Measurements from ENCODE around the gene PIK3AP1. TPM values are rescaled to one million over a fixed set of nuclear protein-coding genes. Genes with fewer than 3 reads are reported as not detected.

The PIK3AP1 gene
- polyA plus RNA-seq, 2 of the 4 experiments (the other 2 are of a cell fraction): 1.6 to 3.2 TPM

- H3K4me1 ChIP-seq: no peaks in the 10 kb centered on the region
- H3K9me3 ChIP-seq: no peaks in the 10 kb centered on the region
- H3K27ac ChIP-seq: no peak overlapping the region
- 64% methylated on average over 1 of the region's 1 CpG for WGBS (ENCODE audit: missing lambda C conversion rate)
- ChIA-PET CTCF (interaction anchor here (0.8 to 3.0 kb wide), 2 partner anchors 64 to 492 kb away, joined by 4 to 12 read pairs; no protein-coding TSS in a partner anchor), POLR2A (no interaction called here)
- FAIRE-seq: no peak
- H3K4me2 ChIP-seq: no peak overlapping the region
- no peak for DNase-seq (ENCODE audit: low read depth in 1 of 2, low spot score in 1 of 2)
- no peak overlapping the region for H3K4me3 ChIP-seq
- no peak for ATAC-seq
- TF ChIP-seq HOXA7 (CRISPR knock-in tag; IDR thresholded peaks at IDR 0.05) (no peak), E2F6 (IDR thresholded peaks at IDR 0.05; ENCODE audit: borderline replicate concordance, low read depth) (no peak), EHMT2 (IDR thresholded peaks at IDR 0.05; ENCODE audit: low read depth) (no peak), EHF (CRISPR knock-in tag; IDR thresholded peaks at IDR 0.05) (no peak), CHD4 (IDR thresholded peaks at IDR 0.05; ENCODE audit: borderline replicate concordance) (no peak), NFE2L2 (conservative IDR thresholded peaks at IDR 0.05; ENCODE audit: low read length) (no peak), TFCP2L1 (CRISPR knock-in tag; IDR thresholded peaks at IDR 0.05) (no peak), ZC3H11A (IDR thresholded peaks at IDR 0.05) (no peak), HOXB13 (CRISPR knock-in tag; IDR thresholded peaks at IDR 0.05; ENCODE audit: low read depth) (no peak), HES2 (IDR thresholded peaks at IDR 0.05) (no peak), RNF2 (IDR thresholded peaks at IDR 0.05; ENCODE audit: borderline replicate concordance, low read depth) (no peak), BHLHE40 (IDR thresholded peaks at IDR 0.05; ENCODE audit: low read depth, low read length) (no peak), CTCF (IDR thresholded peaks at IDR 0.05) (no peak)
Measured at GRCh38 chr10:96705134-96705533, 15.2 kb downstream of the PIK3AP1 start.

DNA sequence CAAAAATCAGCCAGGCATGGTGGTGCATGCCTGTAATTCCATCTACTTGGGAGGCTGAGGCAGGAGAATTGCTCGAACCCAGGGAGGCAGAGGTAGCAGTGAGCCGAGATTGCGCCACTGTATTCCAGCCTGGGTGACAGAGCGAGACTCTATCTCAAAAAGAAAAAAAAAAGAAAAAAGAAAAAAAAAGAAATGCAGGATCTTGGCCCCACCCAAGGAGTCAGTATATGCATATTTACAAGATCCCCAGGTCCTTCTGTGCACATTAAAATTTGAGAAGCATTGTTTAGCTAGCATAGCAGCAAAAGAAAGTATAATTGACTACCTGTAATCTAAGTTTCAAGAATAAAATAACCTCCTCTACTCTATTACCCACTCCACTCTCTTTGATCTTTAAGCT lies 15.8 kb downstream of the PIK3AP1 start:
- CTCF ChIA-PET: interaction anchor here (3.0 kb wide), 1 partner anchor 64 kb away, joined by 12 read pairs; no protein-coding TSS in a partner anchor

More for the DNA sequence above, 15.8 kb downstream of the PIK3AP1 start:
- WGBS (ENCODE audit: missing lambda C conversion rate): 65% methylated on average over 4 of the region's 4 CpGs
- Histone ChIP-seq H3K4me3 (no peak overlapping the region), H3K4me1 (no peaks in the 10 kb centered on the region), H3K4me2 (no peak overlapping the region), H3K9me3 (no peaks in the 10 kb centered on the region), H3K27ac (no peak overlapping the region)
- FAIRE-seq (no peak), DNase-seq (ENCODE audit: low read depth in 1 of 2, low spot score in 1 of 2) (no peak), ATAC-seq (no peak)
- POLR2A ChIA-PET: no interaction called here
- TF ChIP-seq MAZ (IDR thresholded peaks at IDR 0.05; ENCODE audit: borderline replicate concordance, low read depth, low read length): no peak
- TF ChIP-seq POLR2AphosphoS2 (conservative IDR thresholded peaks at IDR 0.05; ENCODE audit: low read length): no peak
- no peak for TF ChIP-seq ATOH8 (CRISPR knock-in tag; IDR thresholded peaks at IDR 0.05; ENCODE audit: low read depth)
- TF ChIP-seq REST (IDR thresholded peaks at IDR 0.05): no peak
- no peak for TF ChIP-seq PHF8 (IDR thresholded peaks at IDR 0.05; ENCODE audit: borderline replicate concordance, low read depth)
- no peak for TF ChIP-seq USF2 (IDR thresholded peaks at IDR 0.05)
- no peak for TF ChIP-seq ESRRA (IDR thresholded peaks at IDR 0.05; ENCODE audit: borderline replicate concordance, low read length)
- TF ChIP-seq HES2 (IDR thresholded peaks at IDR 0.05): no peak
- TF ChIP-seq HDAC2 (IDR thresholded peaks at IDR 0.05): no peak
- TF ChIP-seq CEBPB (IDR thresholded peaks at IDR 0.05): no peak
- TF ChIP-seq JUNB (IDR thresholded peaks at IDR 0.05): no peak
